Measurements from ENCODE around the gene TMEM192. TPM values are rescaled to one million over a fixed set of nuclear protein-coding genes. Genes with fewer than 3 reads are reported as not detected.

Gene TMEM192
- total and polyA plus RNA-seq, 5 donors from 2014 or later, result 6.7 to 19.2 (median 18.5) TPM

GRCh38 chr4:165060938-165061337 lies 51.7 kb downstream of the TMEM192 start:
- Histone ChIP-seq H3K36me3 (ENCODE audit: control insufficient read depth, insufficient read depth, low read length) (no peaks in the 10 kb centered on the region), H3K4me3 (ENCODE audit: low read depth, low read length) (no peak overlapping the region), H3K27ac (ENCODE audit: insufficient read depth, low read length, poor library complexity, severe bottlenecking) (no peak overlapping the region), H3K9me3 (ENCODE audit: control insufficient read depth in 2 of 2, low read length in 2 of 2) (no peaks in the 10 kb centered on the region), H3K4me1 (ENCODE audit: control insufficient read depth, insufficient read depth, low read length, poor library complexity, severe bottlenecking) (no peaks in the 10 kb centered on the region), H3K27me3 (ENCODE audit: control insufficient read depth, insufficient read depth, low read length) (no peaks in the 10 kb centered on the region)
- no peaks in the 10 kb centered on the region for H3K9me3 Mint-ChIP-seq
- no peaks in the 10 kb centered on the region for H3K27me3 Mint-ChIP-seq
- H3K27ac Mint-ChIP-seq, result no peak overlapping the region
- no peak overlapping the region for H3K4me3 Mint-ChIP-seq
- no peaks in the 10 kb centered on the region for H3K36me3 Mint-ChIP-seq
- H3K4me1 Mint-ChIP-seq, result no peaks in the 10 kb centered on the region
- DNase-seq, result no peak
- ATAC-seq (ENCODE audit: low read depth in 2 of 2), result no peak

- H3K4me3 ChIP-seq (ENCODE audit: low read depth, low read length), result no peak overlapping the region
- H3K36me3 ChIP-seq (ENCODE audit: control insufficient read depth, insufficient read depth, low read length), result no peaks in the 10 kb centered on the region
- no peak overlapping the region for H3K4me3 Mint-ChIP-seq
- no peak overlapping the region for H3K27ac ChIP-seq (ENCODE audit: insufficient read depth, low read length, poor library complexity, severe bottlenecking)
- H3K27me3 Mint-ChIP-seq, result no peaks in the 10 kb centered on the region
- ATAC-seq (ENCODE audit: low read depth in 2 of 2) (no peak), DNase-seq (no peak)
- peaks cover 0 to 1% (median 0%) of the 10 kb centered on the region in 7 donors for H3K9me3 Mint-ChIP-seq
- H3K4me1 Mint-ChIP-seq, result no peaks in the 10 kb centered on the region
- no peaks in the 10 kb centered on the region for H3K4me1 ChIP-seq (ENCODE audit: control insufficient read depth, insufficient read depth, low read length, poor library complexity, severe bottlenecking)
- no peaks in the 10 kb centered on the region for H3K9me3 ChIP-seq (ENCODE audit: control insufficient read depth in 2 of 2, low read length in 2 of 2)
- no peaks in the 10 kb centered on the region for H3K27me3 ChIP-seq (ENCODE audit: control insufficient read depth, insufficient read depth, low read length)
- H3K36me3 Mint-ChIP-seq, result no peaks in the 10 kb centered on the region
- H3K27ac Mint-ChIP-seq, result no peak overlapping the region
These were observed 53.3 kb downstream of the TMEM192 start for GRCh38 chr4:165059386-165059785.

DNA sequence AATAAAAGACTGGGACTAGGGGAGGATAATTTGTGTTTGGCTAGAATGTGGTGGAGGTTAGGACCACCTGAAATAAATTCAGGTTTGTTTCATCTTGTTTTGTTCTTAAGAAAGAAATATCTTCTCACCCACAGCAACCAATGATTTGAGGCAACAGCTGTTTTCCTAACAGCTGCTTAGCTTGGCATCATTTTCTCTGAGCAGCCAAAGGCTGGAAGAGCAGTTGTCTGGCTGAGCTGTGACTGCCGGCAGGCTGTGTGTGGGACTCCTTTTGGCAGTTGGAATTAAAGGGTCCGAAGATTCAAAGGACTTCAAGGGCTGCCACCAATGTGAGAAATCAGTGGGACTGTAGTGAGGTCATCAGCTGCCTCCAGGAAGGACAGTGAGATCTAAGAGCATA lies 54.0 kb downstream of the TMEM192 start:
- Mint-ChIP-seq H3K36me3 (no peaks in the 10 kb centered on the region), H3K27ac (no peak overlapping the region), H3K4me3 (no peak overlapping the region), H3K4me1 (no peaks in the 10 kb centered on the region), H3K27me3 (no peaks in the 10 kb centered on the region), H3K9me3 (peaks cover 0 to 1% (median 0%) of the 10 kb centered on the region in 7 donors)
- DNase-seq, result no peak
- Histone ChIP-seq H3K4me3 (ENCODE audit: low read depth, low read length) (no peak overlapping the region), H3K27ac (ENCODE audit: insufficient read depth, low read length, poor library complexity, severe bottlenecking) (no peak overlapping the region), H3K27me3 (ENCODE audit: control insufficient read depth, insufficient read depth, low read length) (no peaks in the 10 kb centered on the region), H3K9me3 (ENCODE audit: control insufficient read depth in 2 of 2, low read length in 2 of 2) (no peaks in the 10 kb centered on the region), H3K4me1 (ENCODE audit: control insufficient read depth, insufficient read depth, low read length, poor library complexity, severe bottlenecking) (no peaks in the 10 kb centered on the region), H3K36me3 (ENCODE audit: control insufficient read depth, insufficient read depth, low read length) (no peaks in the 10 kb centered on the region)
- ATAC-seq (ENCODE audit: low read depth in 2 of 2), result no peak

GRCh38 chr4:165055601-165056000 lies 57.1 kb downstream of the TMEM192 start:
- H3K9me3 ChIP-seq (ENCODE audit: control insufficient read depth in 2 of 2, low read length in 2 of 2), result no peaks in the 10 kb centered on the region
- H3K4me3 Mint-ChIP-seq, result no peak overlapping the region
- DNase-seq (no peak), ATAC-seq (ENCODE audit: low read depth in 2 of 2) (no peak)
- H3K4me3 ChIP-seq (ENCODE audit: low read depth, low read length), result no peak overlapping the region
- no peaks in the 10 kb centered on the region for H3K27me3 ChIP-seq (ENCODE audit: control insufficient read depth, insufficient read depth, low read length)
- no peaks in the 10 kb centered on the region for H3K36me3 Mint-ChIP-seq
- H3K36me3 ChIP-seq (ENCODE audit: control insufficient read depth, insufficient read depth, low read length), result no peaks in the 10 kb centered on the region
- no peak overlapping the region for H3K27ac Mint-ChIP-seq
- peaks cover 0 to 1% (median 0%) of the 10 kb centered on the region in 7 donors for H3K9me3 Mint-ChIP-seq
- no peak overlapping the region for H3K27ac ChIP-seq (ENCODE audit: insufficient read depth, low read length, poor library complexity, severe bottlenecking)
- H3K4me1 Mint-ChIP-seq, result no peaks in the 10 kb centered on the region
- no peaks in the 10 kb centered on the region for H3K4me1 ChIP-seq (ENCODE audit: control insufficient read depth, insufficient read depth, low read length, poor library complexity, severe bottlenecking)
- H3K27me3 Mint-ChIP-seq, result no peaks in the 10 kb centered on the region

DNA sequence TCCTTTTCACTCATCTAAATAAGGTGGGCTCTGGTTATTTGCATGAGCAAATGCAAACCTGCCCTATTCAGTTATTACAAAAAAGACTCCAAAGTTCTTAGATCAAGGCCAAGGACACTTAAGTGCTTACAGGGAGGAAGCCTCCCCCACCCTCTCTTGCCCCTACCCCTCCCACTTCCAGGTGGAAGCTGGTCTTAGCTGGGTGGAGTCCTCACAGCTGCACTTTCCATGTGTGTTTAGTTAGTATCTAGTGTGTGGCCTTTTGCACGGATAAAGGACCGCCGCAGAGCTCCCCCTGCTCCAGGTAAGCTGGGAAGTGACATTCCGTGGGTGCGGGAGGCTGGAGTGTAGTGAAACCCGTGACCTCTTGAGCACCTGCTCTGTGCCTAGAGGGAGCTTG lies 59.0 kb downstream of the TMEM192 start, which contains the start of gene TRIM75:
Gene TRIM75 (plus strand): TSS at position 222 of the 400 bp plus-strand sequence. CDS start 5,282 bp downstream, outside the sequence.
- Mint-ChIP-seq H3K9me3 (peaks cover 0 to 1% (median 0%) of the 10 kb centered on the region in 7 donors), H3K4me1 (no peaks in the 10 kb centered on the region), H3K36me3 (no peaks in the 10 kb centered on the region), H3K27ac (no peak within 1 kb of the TSS), H3K27me3 (no peaks in the 10 kb centered on the region), H3K4me3 (no peak within 1 kb of the TSS)
- Histone ChIP-seq H3K27ac (ENCODE audit: insufficient read depth, low read length, poor library complexity, severe bottlenecking) (no peak within 1 kb of the TSS), H3K4me1 (ENCODE audit: control insufficient read depth, insufficient read depth, low read length, poor library complexity, severe bottlenecking) (no peaks in the 10 kb centered on the region), H3K9me3 (ENCODE audit: control insufficient read depth in 2 of 2, low read length in 2 of 2) (no peaks in the 10 kb centered on the region), H3K36me3 (ENCODE audit: control insufficient read depth, insufficient read depth, low read length) (no peaks in the 10 kb centered on the region), H3K4me3 (ENCODE audit: low read depth, low read length) (no peak within 1 kb of the TSS), H3K27me3 (ENCODE audit: control insufficient read depth, insufficient read depth, low read length) (no peaks in the 10 kb centered on the region)
- ATAC-seq (ENCODE audit: low read depth in 2 of 2) (no peak), DNase-seq (no peak)

DNA sequence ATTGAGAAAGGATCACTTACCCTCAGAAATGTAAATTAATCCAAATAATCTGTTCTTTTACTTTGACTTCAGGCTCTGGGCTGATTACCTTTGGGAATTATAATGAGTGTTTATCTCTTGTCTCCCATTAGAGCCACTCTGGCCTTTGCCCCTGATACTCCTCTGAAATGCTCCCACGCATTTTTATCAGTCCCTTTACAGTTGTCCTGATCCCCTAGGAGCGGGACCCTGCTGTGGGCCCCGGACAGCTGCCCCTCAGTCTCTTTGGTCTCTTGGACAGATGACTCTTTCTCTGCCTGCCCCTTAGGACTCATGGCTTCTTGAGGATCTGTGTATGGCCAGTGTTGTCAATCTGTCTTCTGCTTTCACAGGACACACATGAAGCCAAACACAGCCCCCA lies 60.0 kb downstream of the TMEM192 start:
- ATAC-seq (ENCODE audit: low read depth in 2 of 2), result no peak
- Histone ChIP-seq H3K27ac (ENCODE audit: insufficient read depth, low read length, poor library complexity, severe bottlenecking) (no peak overlapping the region), H3K4me3 (ENCODE audit: low read depth, low read length) (no peak overlapping the region), H3K9me3 (ENCODE audit: control insufficient read depth in 2 of 2, low read length in 2 of 2) (no peaks in the 10 kb centered on the region), H3K36me3 (ENCODE audit: control insufficient read depth, insufficient read depth, low read length) (no peaks in the 10 kb centered on the region), H3K27me3 (ENCODE audit: control insufficient read depth, insufficient read depth, low read length) (no peaks in the 10 kb centered on the region), H3K4me1 (ENCODE audit: control insufficient read depth, insufficient read depth, low read length, poor library complexity, severe bottlenecking) (no peaks in the 10 kb centered on the region)
- no peaks in the 10 kb centered on the region for H3K36me3 Mint-ChIP-seq
- H3K4me1 Mint-ChIP-seq, result no peaks in the 10 kb centered on the region
- no peak overlapping the region for H3K4me3 Mint-ChIP-seq
- H3K27me3 Mint-ChIP-seq, result peaks cover 3% of the 10 kb centered on the region
- no peak for DNase-seq
- no peak overlapping the region for H3K27ac Mint-ChIP-seq
- H3K9me3 Mint-ChIP-seq, result peaks cover 0 to 1% (median 0%) of the 10 kb centered on the region in 7 donors

DNA sequence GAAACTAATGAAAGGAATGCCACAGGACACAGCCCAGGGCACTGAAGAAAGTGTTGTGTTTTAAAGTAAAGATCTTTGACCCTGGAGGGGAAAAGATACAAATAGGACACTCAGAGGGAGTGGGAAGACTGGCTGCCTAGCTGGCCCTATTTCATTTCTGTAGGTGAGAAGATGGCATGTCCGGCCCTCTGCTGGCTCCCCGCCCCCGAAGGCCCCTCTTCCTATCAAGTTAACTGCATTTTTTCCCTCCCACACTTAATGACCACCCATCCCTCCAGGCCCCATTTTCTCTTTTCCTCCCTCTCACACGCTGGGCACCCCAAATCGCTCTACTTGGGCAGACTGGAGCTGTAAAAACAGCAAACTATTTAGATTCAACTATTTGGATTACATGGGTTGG lies 64.5 kb downstream of the TMEM192 start:
- no peaks in the 10 kb centered on the region for H3K36me3 ChIP-seq (ENCODE audit: control insufficient read depth, insufficient read depth, low read length)
- ATAC-seq (ENCODE audit: low read depth in 2 of 2) (no peak), DNase-seq (no peak)
- H3K27ac ChIP-seq (ENCODE audit: insufficient read depth, low read length, poor library complexity, severe bottlenecking), result no peak overlapping the region
- Mint-ChIP-seq H3K9me3 (peaks cover 0 to 4% (median 0%) of the 10 kb centered on the region in 7 donors), H3K27me3 (peaks cover 7% of the 10 kb centered on the region), H3K27ac (no peak overlapping the region), H3K36me3 (no peaks in the 10 kb centered on the region), H3K4me3 (no peak overlapping the region), H3K4me1 (no peaks in the 10 kb centered on the region)
- H3K27me3 ChIP-seq (ENCODE audit: control insufficient read depth, insufficient read depth, low read length), result no peaks in the 10 kb centered on the region
- H3K4me3 ChIP-seq (ENCODE audit: low read depth, low read length), result no peak overlapping the region
- H3K9me3 ChIP-seq (ENCODE audit: control insufficient read depth in 2 of 2, low read length in 2 of 2), result no peaks in the 10 kb centered on the region
- H3K4me1 ChIP-seq (ENCODE audit: control insufficient read depth, insufficient read depth, low read length, poor library complexity, severe bottlenecking), result no peaks in the 10 kb centered on the region

DNA sequence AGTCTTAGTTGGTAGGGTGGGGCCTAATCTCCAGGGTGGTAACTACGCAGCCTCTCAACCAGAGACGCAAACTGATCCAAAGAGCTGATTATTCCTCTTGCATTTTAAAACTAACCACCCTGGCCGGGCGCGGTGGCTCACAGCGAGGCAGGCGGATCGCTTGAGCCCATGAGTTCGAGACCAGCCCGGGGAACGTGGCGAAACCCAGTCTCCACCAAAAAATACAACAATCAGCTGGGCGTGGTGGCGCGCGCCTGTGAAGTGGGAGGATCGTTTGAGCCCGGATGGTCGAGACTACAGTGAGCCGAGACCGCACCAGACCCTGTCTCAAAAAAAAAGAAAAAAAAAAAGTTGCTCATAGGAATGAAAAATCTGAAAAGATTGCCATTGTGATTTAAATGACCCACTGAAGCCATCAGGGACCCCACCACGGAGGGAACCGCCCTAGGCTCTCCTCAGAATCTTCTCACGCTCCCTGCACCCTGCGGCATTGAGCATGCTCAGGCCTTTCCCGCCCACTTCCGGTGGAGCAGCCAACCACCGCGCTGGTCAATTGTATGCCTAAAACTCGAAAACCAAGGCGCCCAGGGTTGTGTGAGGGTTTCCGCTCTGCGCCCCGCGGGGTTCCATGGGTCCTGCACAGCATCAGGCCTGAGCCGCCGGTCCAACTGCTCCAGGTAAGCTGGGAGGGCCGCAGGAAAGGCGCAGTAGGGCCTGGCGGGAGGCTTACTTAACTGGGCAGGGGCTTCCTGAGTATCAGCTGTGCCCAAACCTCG lies 81.0 kb downstream of the TMEM192 start, which contains the start of gene TRIM60:
Gene TRIM60 (plus strand): TSS at position 564 of the 776 bp plus-strand sequence. CDS start 8,074 bp downstream, outside the sequence.
- Histone ChIP-seq H3K4me3 (ENCODE audit: low read depth, low read length) (no peak within 1 kb of the TSS), H3K27ac (ENCODE audit: insufficient read depth, low read length, poor library complexity, severe bottlenecking) (no peak within 1 kb of the TSS), H3K9me3 (ENCODE audit: control insufficient read depth in 2 of 2, low read length in 2 of 2) (no peaks in the 10 kb centered on the region), H3K36me3 (ENCODE audit: control insufficient read depth, insufficient read depth, low read length) (no peaks in the 10 kb centered on the region), H3K27me3 (ENCODE audit: control insufficient read depth, insufficient read depth, low read length) (no peaks in the 10 kb centered on the region), H3K4me1 (ENCODE audit: control insufficient read depth, insufficient read depth, low read length, poor library complexity, severe bottlenecking) (no peaks in the 10 kb centered on the region)
- Mint-ChIP-seq H3K36me3 (no peaks in the 10 kb centered on the region), H3K27ac (no peak within 1 kb of the TSS), H3K4me3 (no peak within 1 kb of the TSS), H3K4me1 (no peaks in the 10 kb centered on the region), H3K9me3 (no peaks in the 10 kb centered on the region), H3K27me3 (no peaks in the 10 kb centered on the region)
- ATAC-seq (ENCODE audit: low read depth in 2 of 2), result no peak
- no peak for DNase-seq
